GM23338 (cell line): ENCODE measurements around the gene FBXO22. TPM values are rescaled to one million over a fixed set of nuclear protein-coding genes. Genes with fewer than 3 reads are reported as not detected.

Source experiments
- ATAC-seq: fragments of 200-7000 bp; cut with Tn5 transposase; 3 replicates; pipeline ENCODE4 v1.9.1; 2020
- DNase-seq: peaks from one replicate; pipeline ENCODE4 v3.0.0-alpha.2; 2015; ENCODE audit warnings: low spot score
- H2AFZ ChIP-seq: fragments of 200-600 bp; sonication (generic); 2 replicates; pipeline ENCODE4 v1.8.0; 2016; ENCODE audit warnings: antibody characterized with exemption, mild to moderate bottlenecking, moderate library complexity
- H3F3A ChIP-seq: fragments of 200-600 bp; sonication (generic); replicated peaks from 2 replicates; pipeline ENCODE4 v1.8.0; 2017; ENCODE audit warnings: antibody characterized with exemption, mixed run types, low read depth
- H3K27ac ChIP-seq: fragments of 200-600 bp; sonication (generic); 2 replicates; pipeline ENCODE4 v1.6.1; 2016; ENCODE audit warnings: low read depth
- H3K27me3 ChIP-seq: fragments of 200-600 bp; sonication (generic); 2 replicates; pipeline ENCODE4 v1.8.0; 2016; ENCODE audit warnings: mild to moderate bottlenecking, mixed run types, moderate library complexity; ENCODE audit not compliant: insufficient read depth
- H3K36me3 ChIP-seq: fragments of 200-600 bp; sonication (generic); 2 replicates; pipeline ENCODE4 v1.8.0; 2016; ENCODE audit warnings: mild to moderate bottlenecking; ENCODE audit not compliant: insufficient read depth
- H3K4me1 ChIP-seq: fragments of 200-600 bp; sonication (generic); 2 replicates; pipeline ENCODE4 v1.8.0; 2016; ENCODE audit warnings: mild to moderate bottlenecking, moderate library complexity; ENCODE audit not compliant: insufficient read depth
- H3K4me2 ChIP-seq: fragments of 200-600 bp; sonication (generic); 2 replicates; pipeline ENCODE4 v1.7.1; 2017; ENCODE audit warnings: mixed run types
- H3K4me3 ChIP-seq: fragments of 200-600 bp; sonication (generic); 2 replicates; pipeline ENCODE4 v1.6.1; 2016; ENCODE audit warnings: mixed run types
- H3K79me2 ChIP-seq: fragments of 200-600 bp; sonication (generic); replicated peaks from 2 replicates; pipeline ENCODE4 v1.8.0; 2017; ENCODE audit warnings: mild to moderate bottlenecking; ENCODE audit not compliant: insufficient read depth
- H3K9me2 ChIP-seq: fragments of 200-600 bp; sonication (generic); 2 replicates; pipeline ENCODE4 v1.8.0; 2017; ENCODE audit not compliant: insufficient read depth
- H4K20me1 ChIP-seq: fragments of 200-600 bp; sonication (generic); replicated peaks from 2 replicates; pipeline ENCODE4 v1.8.0; 2017; ENCODE audit warnings: mild to moderate bottlenecking; ENCODE audit not compliant: insufficient read depth
- H3K27ac Mint-ChIP-seq: 2 replicates; pipeline ENCODE4 v1.8.0; 2020; ENCODE audit warnings: inconsistent platforms, mild to moderate bottlenecking, moderate library complexity, mixed read lengths
- H3K27me3 Mint-ChIP-seq: 3 replicates; pipeline ENCODE4 v1.8.0; 2022; ENCODE audit warnings: low read depth, mild to moderate bottlenecking, moderate library complexity, mixed read lengths, inconsistent platforms; ENCODE audit not compliant: insufficient read depth, poor library complexity
- H3K36me3 Mint-ChIP-seq: 3 replicates; pipeline ENCODE4 v1.8.0; 2021; ENCODE audit warnings: low read depth, mild to moderate bottlenecking, inconsistent platforms, moderate library complexity, mixed read lengths
- H3K4me1 Mint-ChIP-seq: 3 replicates; pipeline ENCODE4 v1.8.0; 2020; ENCODE audit warnings: mild to moderate bottlenecking, inconsistent platforms, mixed read lengths
- H3K4me3 Mint-ChIP-seq: 3 replicates; pipeline ENCODE4 v1.8.0; 2021; ENCODE audit warnings: moderate library complexity, mild to moderate bottlenecking, inconsistent platforms, mixed read lengths
- H3K9me3 Mint-ChIP-seq: 3 replicates; pipeline ENCODE4 v1.8.0; 2020; ENCODE audit warnings: moderate library complexity, mild to moderate bottlenecking, inconsistent platforms, mixed read lengths
- CREB1 ChIP-seq: fragments of 250-450 bp; sonication (Bioruptor Pico); IDR thresholded peaks from 2 replicates; pipeline ENCODE4 v1.5.0; 2020; ENCODE audit warnings: low read depth, mild to moderate bottlenecking, moderate library complexity
- EZH2 ChIP-seq: fragments of 200-600 bp; sonication (generic); IDR thresholded peaks from one replicate; pipeline ENCODE4 v1.8.0; 2017; ENCODE audit warnings: antibody characterized with exemption, mild to moderate bottlenecking, low read depth; ENCODE audit not compliant: unreplicated experiment
- EZH2phosphoT487 ChIP-seq: fragments of 200-600 bp; sonication (generic); IDR thresholded peaks from one replicate; pipeline ENCODE4 v1.8.1; 2018; ENCODE audit warnings: antibody characterized with exemption; ENCODE audit not compliant: unreplicated experiment
- JUNB ChIP-seq: IDR thresholded peaks from one replicate; pipeline ENCODE4 v1.6.1; 2016; ENCODE audit warnings: antibody characterized with exemption; ENCODE audit not compliant: unreplicated experiment
- NANOG ChIP-seq: IDR thresholded peaks from 2 replicates; pipeline ENCODE4 v1.6.1; 2016; ENCODE audit warnings: antibody characterized with exemption, borderline replicate concordance
- POLR2AphosphoS5 ChIP-seq: IDR thresholded peaks from 2 replicates; pipeline ENCODE4 v1.6.1; 2016; ENCODE audit warnings: antibody characterized with exemption, low read depth
- STAT1 ChIP-seq: IDR thresholded peaks from one replicate; pipeline ENCODE4 v1.6.1; 2016; ENCODE audit warnings: antibody characterized with exemption; ENCODE audit not compliant: unreplicated experiment
- ZNF114 ChIP-seq: fragments of 250-450 bp; sonication (Bioruptor Pico); IDR thresholded peaks from 2 replicates; pipeline ENCODE4 v1.5.0; 2020; ENCODE audit warnings: mild to moderate bottlenecking, moderate library complexity
- ZNF331 ChIP-seq: fragments of 250-450 bp; sonication (Bioruptor Pico); IDR thresholded peaks from 2 replicates; pipeline ENCODE4 v1.5.0; 2020; ENCODE audit warnings: low read depth, mild to moderate bottlenecking, moderate library complexity
- polyA plus RNA-seq: library from polyadenylated mRNA; unstranded; fragments of >200 nt; fragmentation: Nextera tagmentation; extraction: Ambion mirVana; gene quantifications from 2 replicates; pipeline ENCODE4 v1.2.1, GENCODE V29; 2016
- total RNA-seq: library from RNA; depleted of rRNA; stranded (reverse); fragments of >200 nt; shearing (Covaris generic); gene quantifications from 2 replicates; pipeline ENCODE4 v1.2.3, GENCODE V29; 2014
- TF ChIP-seq, protein P1 (sequence below): IDR thresholded peaks from one replicate; pipeline ENCODE4 v1.6.1; 2018; ENCODE audit warnings: antibody characterized with exemption; ENCODE audit not compliant: unreplicated experiment
- TF ChIP-seq, protein P2 (sequence below), 2 experiments: fragments of 200-600 bp in 1 of 2; sonication (generic) in 1 of 2; conservative IDR thresholded peaks; 2 replicates each; pipeline versions ENCODE4 v1.5.1 to v1.6.1; 2016 to 2017; ENCODE audit warnings: antibody characterized with exemption in 2 of 2, low read depth in 2 of 2, mild to moderate bottlenecking in 2 of 2, moderate library complexity in 1 of 2
- TF ChIP-seq, protein P3 (sequence below): fragments of 250-450 bp; sonication (Bioruptor Pico); IDR thresholded peaks from 2 replicates; pipeline ENCODE4 v1.5.0; 2020; ENCODE audit warnings: mild to moderate bottlenecking, moderate library complexity
- TF ChIP-seq, protein P4 (sequence below): IDR thresholded peaks from 2 replicates; pipeline ENCODE4 v1.6.1; 2016; ENCODE audit warnings: antibody characterized with exemption

FBXO22 gene
- total and polyA plus RNA-seq, 2 experiments from 2014 or later: 79.8 to 94.5 TPM

DNA sequence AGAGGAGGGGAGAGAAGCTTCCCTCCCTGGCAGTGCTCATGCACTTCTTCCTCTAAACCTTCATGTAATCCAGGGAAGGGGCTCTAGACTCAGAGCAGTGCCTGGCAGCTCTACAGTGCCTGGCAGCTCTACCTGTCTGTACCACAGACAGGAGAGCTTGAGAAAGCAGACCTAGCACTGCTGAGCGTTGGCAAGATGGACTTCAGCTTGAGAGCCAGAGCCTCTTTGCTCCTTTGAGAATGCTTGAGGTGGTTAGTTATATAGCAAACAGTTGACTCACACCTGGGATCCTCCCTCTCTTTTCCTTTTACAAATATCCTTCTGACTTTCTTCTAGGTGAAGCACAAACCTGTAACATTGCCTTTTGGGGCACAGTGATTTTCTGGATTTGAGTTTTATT lies 20.9 kb downstream of the FBXO22 start:
- no peaks in the 10 kb centered on the region for H3K27me3 ChIP-seq
- peaks cover 62% of the 10 kb centered on the region for H3K79me2 ChIP-seq
- DNase-seq: no peak
- no peak overlapping the region for H3K4me2 ChIP-seq
- no peak overlapping the region for H2AFZ ChIP-seq
- no peak overlapping the region for H3K4me3 ChIP-seq
- no peak overlapping the region for H3K27ac ChIP-seq
- H3F3A ChIP-seq: no peaks in the 10 kb centered on the region; the same call in 1 of the 2 replicates
- peaks cover 29% of the 10 kb centered on the region for H4K20me1 ChIP-seq
- no peaks in the 10 kb centered on the region for H3K9me3 Mint-ChIP-seq
- H3K4me1 Mint-ChIP-seq: peaks cover 41% of the 10 kb centered on the region
- H3K36me3 ChIP-seq: peaks cover 5% of the 10 kb centered on the region; the same call in 1 of the 2 replicates
- H3K27me3 Mint-ChIP-seq: no peaks in the 10 kb centered on the region
- H3K27ac Mint-ChIP-seq: no peak overlapping the region
- TF ChIP-seq ZNF331 (CRISPR knock-in tag) (no peak), ZNF114 (CRISPR knock-in tag) (no peak), JUNB (no peak), EZH2 (no peak), POLR2AphosphoS5 (no peak), CREB1 (no peak), STAT1 (no peak), EZH2phosphoT487 (no peak), NANOG (no peak)
- TF ChIP-seq, protein P1, sequence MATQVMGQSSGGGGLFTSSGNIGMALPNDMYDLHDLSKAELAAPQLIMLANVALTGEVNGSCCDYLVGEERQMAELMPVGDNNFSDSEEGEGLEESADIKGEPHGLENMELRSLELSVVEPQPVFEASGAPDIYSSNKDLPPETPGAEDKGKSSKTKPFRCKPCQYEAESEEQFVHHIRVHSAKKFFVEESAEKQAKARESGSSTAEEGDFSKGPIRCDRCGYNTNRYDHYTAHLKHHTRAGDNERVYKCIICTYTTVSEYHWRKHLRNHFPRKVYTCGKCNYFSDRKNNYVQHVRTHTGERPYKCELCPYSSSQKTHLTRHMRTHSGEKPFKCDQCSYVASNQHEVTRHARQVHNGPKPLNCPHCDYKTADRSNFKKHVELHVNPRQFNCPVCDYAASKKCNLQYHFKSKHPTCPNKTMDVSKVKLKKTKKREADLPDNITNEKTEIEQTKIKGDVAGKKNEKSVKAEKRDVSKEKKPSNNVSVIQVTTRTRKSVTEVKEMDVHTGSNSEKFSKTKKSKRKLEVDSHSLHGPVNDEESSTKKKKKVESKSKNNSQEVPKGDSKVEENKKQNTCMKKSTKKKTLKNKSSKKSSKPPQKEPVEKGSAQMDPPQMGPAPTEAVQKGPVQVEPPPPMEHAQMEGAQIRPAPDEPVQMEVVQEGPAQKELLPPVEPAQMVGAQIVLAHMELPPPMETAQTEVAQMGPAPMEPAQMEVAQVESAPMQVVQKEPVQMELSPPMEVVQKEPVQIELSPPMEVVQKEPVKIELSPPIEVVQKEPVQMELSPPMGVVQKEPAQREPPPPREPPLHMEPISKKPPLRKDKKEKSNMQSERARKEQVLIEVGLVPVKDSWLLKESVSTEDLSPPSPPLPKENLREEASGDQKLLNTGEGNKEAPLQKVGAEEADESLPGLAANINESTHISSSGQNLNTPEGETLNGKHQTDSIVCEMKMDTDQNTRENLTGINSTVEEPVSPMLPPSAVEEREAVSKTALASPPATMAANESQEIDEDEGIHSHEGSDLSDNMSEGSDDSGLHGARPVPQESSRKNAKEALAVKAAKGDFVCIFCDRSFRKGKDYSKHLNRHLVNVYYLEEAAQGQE: no peak
- TF ChIP-seq, protein P2, sequence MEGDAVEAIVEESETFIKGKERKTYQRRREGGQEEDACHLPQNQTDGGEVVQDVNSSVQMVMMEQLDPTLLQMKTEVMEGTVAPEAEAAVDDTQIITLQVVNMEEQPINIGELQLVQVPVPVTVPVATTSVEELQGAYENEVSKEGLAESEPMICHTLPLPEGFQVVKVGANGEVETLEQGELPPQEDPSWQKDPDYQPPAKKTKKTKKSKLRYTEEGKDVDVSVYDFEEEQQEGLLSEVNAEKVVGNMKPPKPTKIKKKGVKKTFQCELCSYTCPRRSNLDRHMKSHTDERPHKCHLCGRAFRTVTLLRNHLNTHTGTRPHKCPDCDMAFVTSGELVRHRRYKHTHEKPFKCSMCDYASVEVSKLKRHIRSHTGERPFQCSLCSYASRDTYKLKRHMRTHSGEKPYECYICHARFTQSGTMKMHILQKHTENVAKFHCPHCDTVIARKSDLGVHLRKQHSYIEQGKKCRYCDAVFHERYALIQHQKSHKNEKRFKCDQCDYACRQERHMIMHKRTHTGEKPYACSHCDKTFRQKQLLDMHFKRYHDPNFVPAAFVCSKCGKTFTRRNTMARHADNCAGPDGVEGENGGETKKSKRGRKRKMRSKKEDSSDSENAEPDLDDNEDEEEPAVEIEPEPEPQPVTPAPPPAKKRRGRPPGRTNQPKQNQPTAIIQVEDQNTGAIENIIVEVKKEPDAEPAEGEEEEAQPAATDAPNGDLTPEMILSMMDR (conservative IDR thresholded peaks at IDR 0.05; ENCODE audit: low read depth in 2 of 2): no peak
- TF ChIP-seq, protein P3, sequence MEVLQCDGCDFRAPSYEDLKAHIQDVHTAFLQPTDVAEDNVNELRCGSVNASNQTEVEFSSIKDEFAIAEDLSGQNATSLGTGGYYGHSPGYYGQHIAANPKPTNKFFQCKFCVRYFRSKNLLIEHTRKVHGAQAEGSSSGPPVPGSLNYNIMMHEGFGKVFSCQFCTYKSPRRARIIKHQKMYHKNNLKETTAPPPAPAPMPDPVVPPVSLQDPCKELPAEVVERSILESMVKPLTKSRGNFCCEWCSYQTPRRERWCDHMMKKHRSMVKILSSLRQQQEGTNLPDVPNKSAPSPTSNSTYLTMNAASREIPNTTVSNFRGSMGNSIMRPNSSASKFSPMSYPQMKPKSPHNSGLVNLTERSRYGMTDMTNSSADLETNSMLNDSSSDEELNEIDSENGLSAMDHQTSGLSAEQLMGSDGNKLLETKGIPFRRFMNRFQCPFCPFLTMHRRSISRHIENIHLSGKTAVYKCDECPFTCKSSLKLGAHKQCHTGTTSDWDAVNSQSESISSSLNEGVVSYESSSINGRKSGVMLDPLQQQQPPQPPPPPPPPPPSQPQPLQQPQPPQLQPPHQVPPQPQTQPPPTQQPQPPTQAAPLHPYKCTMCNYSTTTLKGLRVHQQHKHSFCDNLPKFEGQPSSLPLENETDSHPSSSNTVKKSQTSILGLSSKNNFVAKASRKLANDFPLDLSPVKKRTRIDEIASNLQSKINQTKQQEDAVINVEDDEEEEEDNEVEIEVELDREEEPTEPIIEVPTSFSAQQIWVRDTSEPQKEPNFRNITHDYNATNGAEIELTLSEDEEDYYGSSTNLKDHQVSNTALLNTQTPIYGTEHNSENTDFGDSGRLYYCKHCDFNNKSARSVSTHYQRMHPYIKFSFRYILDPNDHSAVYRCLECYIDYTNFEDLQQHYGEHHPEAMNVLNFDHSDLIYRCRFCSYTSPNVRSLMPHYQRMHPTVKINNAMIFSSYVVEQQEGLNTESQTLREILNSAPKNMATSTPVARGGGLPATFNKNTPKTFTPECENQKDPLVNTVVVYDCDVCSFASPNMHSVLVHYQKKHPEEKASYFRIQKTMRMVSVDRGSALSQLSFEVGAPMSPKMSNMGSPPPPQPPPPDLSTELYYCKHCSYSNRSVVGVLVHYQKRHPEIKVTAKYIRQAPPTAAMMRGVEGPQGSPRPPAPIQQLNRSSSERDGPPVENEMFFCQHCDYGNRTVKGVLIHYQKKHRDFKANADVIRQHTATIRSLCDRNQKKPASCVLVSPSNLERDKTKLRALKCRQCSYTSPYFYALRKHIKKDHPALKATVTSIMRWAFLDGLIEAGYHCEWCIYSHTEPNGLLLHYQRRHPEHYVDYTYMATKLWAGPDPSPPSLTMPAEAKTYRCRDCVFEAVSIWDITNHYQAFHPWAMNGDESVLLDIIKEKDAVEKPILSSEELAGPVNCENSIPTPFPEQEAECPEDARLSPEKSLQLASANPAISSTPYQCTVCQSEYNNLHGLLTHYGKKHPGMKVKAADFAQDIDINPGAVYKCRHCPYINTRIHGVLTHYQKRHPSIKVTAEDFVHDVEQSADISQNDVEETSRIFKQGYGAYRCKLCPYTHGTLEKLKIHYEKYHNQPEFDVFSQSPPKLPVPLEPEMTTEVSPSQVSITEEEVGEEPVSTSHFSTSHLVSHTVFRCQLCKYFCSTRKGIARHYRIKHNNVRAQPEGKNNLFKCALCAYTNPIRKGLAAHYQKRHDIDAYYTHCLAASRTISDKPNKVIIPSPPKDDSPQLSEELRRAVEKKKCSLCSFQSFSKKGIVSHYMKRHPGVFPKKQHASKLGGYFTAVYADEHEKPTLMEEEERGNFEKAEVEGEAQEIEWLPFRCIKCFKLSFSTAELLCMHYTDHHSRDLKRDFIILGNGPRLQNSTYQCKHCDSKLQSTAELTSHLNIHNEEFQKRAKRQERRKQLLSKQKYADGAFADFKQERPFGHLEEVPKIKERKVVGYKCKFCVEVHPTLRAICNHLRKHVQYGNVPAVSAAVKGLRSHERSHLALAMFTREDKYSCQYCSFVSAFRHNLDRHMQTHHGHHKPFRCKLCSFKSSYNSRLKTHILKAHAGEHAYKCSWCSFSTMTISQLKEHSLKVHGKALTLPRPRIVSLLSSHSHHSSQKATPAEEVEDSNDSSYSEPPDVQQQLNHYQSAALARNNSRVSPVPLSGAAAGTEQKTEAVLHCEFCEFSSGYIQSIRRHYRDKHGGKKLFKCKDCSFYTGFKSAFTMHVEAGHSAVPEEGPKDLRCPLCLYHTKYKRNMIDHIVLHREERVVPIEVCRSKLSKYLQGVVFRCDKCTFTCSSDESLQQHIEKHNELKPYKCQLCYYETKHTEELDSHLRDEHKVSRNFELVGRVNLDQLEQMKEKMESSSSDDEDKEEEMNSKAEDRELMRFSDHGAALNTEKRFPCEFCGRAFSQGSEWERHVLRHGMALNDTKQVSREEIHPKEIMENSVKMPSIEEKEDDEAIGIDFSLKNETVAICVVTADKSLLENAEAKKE: no peak
- TF ChIP-seq, protein P4, sequence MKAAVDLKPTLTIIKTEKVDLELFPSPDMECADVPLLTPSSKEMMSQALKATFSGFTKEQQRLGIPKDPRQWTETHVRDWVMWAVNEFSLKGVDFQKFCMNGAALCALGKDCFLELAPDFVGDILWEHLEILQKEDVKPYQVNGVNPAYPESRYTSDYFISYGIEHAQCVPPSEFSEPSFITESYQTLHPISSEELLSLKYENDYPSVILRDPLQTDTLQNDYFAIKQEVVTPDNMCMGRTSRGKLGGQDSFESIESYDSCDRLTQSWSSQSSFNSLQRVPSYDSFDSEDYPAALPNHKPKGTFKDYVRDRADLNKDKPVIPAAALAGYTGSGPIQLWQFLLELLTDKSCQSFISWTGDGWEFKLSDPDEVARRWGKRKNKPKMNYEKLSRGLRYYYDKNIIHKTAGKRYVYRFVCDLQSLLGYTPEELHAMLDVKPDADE: no peak
- peaks cover 26% of the 10 kb centered on the region for H3K36me3 Mint-ChIP-seq
- ATAC-seq: no peak
- H3K4me3 Mint-ChIP-seq: no peak overlapping the region
- peaks cover 26% of the 10 kb centered on the region for H3K4me1 ChIP-seq
- no peaks in the 10 kb centered on the region for H3K9me2 ChIP-seq
